ENCODE data around the gene NR5A1.

GRCh38 chr9:124470726-124471125, 36.5 kb downstream of the NR5A1 start:
- TF ChIP-seq POLR2A (IDR thresholded peaks at IDR 0.05) (no peak), CTCF (IDR thresholded peaks at IDR 0.05) (no peak)
